ENCODE measurements around the gene SLC4A2.

SLC4A2 gene

GRCh38 chr7:151104411-151105235 lies 45.2 kb downstream of the SLC4A2 start:
- H3K4me3 ChIP-seq (ENCODE audit: low read depth, low read length) = no peak overlapping the region
- no peak for TF ChIP-seq CTCF (IDR thresholded peaks at IDR 0.05; ENCODE audit: insufficient read depth, low read length, missing control alignments)
- ChIA-PET CTCF (interaction anchor here (0.6 to 16.7 kb wide), 8 partner anchors 7 to 95 kb away, joined by 3 to 347 read pairs (median 28); partner anchors contain the start of genes AGAP3, ATG9B, FASTK and TMUB1), POLR2A (interaction anchor here (1.0 to 1.3 kb wide), 2 partner anchors 16 to 24 kb away, joined by 4 to 6 read pairs; partner anchors contain the start of gene FASTK)
- peak; percentile 69 for DNase-seq (ENCODE audit: low read depth, low spot score)

DNA sequence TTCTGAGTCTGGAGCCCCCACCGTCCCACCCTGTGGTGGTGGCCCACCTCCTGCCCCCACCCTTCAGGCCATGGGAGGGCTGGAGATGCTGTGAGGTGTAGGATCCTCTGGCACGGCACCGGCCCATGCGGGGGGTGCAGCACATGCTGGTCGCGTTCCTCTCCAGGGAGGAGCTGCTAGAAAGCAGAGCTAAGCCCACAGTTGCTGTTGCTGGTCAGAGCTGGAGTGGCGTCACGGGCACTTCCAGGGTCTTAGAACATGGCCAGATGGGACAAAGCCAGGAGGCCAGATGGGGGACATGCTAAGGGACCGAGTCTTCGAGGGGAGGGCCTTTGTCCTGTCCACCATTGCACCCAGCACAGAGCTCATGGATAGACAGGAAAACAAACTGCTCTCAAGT lies 48.5 kb downstream of the SLC4A2 start:
- H3K4me3 ChIP-seq (ENCODE audit: low read depth, low read length) = no peak overlapping the region
- no peak for TF ChIP-seq CTCF (IDR thresholded peaks at IDR 0.05; ENCODE audit: insufficient read depth, low read length, missing control alignments)
- DNase-seq (ENCODE audit: low read depth, low spot score) = no peak
- CTCF ChIA-PET = interaction anchor here (1.0 to 16.7 kb wide), 11 partner anchors 18 to 206 kb away, joined by 3 to 347 read pairs (median 8); partner anchors contain the start of genes ABCB8, AGAP3, ATG9B and FASTK
- POLR2A ChIA-PET = interaction anchor here (0.8 kb wide), 1 partner anchor 27 kb away, joined by 3 read pairs; the partner anchor contains the start of gene FASTK

GRCh38 chr7:151109094-151110048 lies 50.0 kb downstream of the SLC4A2 start:
- CTCF ChIA-PET = interaction anchor here (0.7 to 16.7 kb wide), 18 partner anchors 7 to 211 kb away, joined by 3 to 347 read pairs (median 24); partner anchors contain the start of genes ABCB8, AGAP3, ATG9B and FASTK
- no peak for DNase-seq (ENCODE audit: low read depth, low spot score)
- no peak for TF ChIP-seq CTCF (IDR thresholded peaks at IDR 0.05; ENCODE audit: insufficient read depth, low read length, missing control alignments)

DNA sequence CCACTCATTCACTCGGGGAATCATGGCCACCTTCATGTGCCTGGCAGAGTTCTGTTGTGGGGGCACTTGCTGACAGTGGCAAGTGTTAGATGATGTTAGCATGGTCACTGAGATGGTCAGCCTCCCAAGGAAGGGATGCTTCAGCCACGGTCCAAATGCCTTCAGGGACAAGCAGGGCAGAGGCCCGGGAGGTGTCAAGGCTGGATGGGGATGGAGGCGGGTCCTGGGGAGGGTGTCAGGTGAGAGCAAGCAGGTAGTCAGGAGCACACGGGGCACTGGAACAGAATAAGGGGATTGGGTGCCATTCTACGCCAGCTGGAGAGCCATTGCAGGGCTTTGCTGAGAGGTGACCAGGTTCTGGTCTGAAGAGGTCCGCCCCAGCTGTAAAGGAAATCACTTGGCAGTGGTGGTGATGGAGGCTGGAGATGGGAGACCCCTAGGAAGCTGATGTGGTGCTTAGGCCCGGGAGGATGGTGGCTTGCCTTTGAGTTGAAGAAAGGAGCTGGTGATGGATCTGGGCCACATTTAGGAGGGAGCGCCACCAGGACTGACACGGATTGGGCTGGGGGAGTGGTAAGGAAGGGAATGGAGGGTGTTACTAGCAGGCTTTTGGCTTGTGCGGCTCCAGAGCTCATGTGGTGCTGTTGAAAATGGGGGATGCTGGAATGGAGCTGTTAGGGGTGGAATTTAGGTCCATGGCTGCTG lies 51.0 kb downstream of the SLC4A2 start:
- no peak overlapping the region for H3K4me3 ChIP-seq (ENCODE audit: low read depth, low read length)
- POLR2A ChIA-PET = interaction anchor here (1.1 to 1.2 kb wide), 2 partner anchors 10 to 148 kb away, joined by 3 read pairs; no protein-coding TSS in a partner anchor
- no peak for TF ChIP-seq CTCF (IDR thresholded peaks at IDR 0.05; ENCODE audit: insufficient read depth, low read length, missing control alignments)
- CTCF ChIA-PET = interaction anchor here (1.0 to 16.7 kb wide), 39 partner anchors 8 to 212 kb away, joined by 3 to 347 read pairs (median 7); partner anchors contain the start of genes ABCB8, ABCF2, AGAP3 and ATG9B
- no peak for DNase-seq (ENCODE audit: low read depth, low spot score)

More at GRCh38 chr7:151109094-151110048, 50.0 kb downstream of the SLC4A2 start:
- no peak overlapping the region for H3K4me3 ChIP-seq (ENCODE audit: low read depth, low read length)
- POLR2A ChIA-PET = interaction anchor here (0.7 to 1.2 kb wide), 4 partner anchors 11 to 147 kb away, joined by 3 read pairs; no protein-coding TSS in a partner anchor

DNA sequence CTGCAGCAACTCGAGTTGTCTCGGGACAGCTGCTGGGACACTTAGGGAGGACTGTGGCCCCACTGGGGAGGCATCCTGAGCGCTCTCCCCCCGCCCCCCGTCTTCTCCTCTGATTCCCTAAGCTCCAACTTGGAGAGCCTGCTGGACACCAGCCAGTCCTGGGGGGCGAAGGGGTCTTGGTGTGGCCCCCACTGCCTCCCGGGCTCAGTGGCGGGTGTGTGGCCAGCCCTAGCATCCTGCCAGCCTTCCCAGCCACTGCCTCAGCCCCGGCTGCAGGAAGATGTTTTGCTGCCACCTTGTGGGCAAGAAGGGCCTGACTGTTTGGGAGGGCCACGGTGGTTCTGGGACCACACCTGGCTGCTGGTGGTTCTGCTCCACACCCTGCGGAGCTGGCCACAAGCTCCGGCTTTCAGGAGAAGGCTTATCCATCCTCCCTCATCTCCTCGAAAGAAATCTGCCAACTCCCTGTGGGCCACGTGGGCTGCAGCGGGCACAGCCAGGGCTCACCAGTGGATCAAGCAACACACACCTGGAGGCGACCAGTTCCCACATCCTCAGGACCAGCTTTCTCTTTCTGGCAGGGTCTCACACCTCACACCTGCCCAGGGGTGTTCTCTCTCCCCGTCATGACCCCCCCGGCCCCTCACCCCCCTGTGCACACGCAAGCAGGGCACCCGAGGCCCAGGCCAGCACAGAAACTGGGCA lies 51.7 kb downstream of the SLC4A2 start:
- TF ChIP-seq CTCF (IDR thresholded peaks at IDR 0.05; ENCODE audit: insufficient read depth, low read length, missing control alignments) = peak; percentile 94
- no peak for DNase-seq (ENCODE audit: low read depth, low spot score)
- ChIA-PET CTCF (interaction anchor here (0.8 to 16.7 kb wide), 44 partner anchors 9 to 213 kb away, joined by 3 to 347 read pairs (median 6); partner anchors contain the start of genes ABCB8, ABCF2, AGAP3 and ATG9B), POLR2A (interaction anchor here (1.0 kb wide), 1 partner anchor 35 kb away, joined by 3 read pairs; no protein-coding TSS in a partner anchor)
- no peak overlapping the region for H3K4me3 ChIP-seq (ENCODE audit: low read depth, low read length)
